GM12864 (cell line): ENCODE measurements around the gene SEMA4D.

ENCODE experiments used
- DNase-seq: peaks from one replicate; pipeline ENCODE4 v3.0.0-alpha.2; 2011; ENCODE audit warnings: low read depth
- H3K4me3 ChIP-seq: 2 replicates; pipeline ENCODE4 v1.5.1; 2011; ENCODE audit warnings: mild to moderate bottlenecking, low read depth, low read length, control low read depth
- TF ChIP-seq, protein P1 (sequence below): IDR thresholded peaks from 2 replicates; pipeline ENCODE4 v1.5.1; 2011; ENCODE audit warnings: low read depth, mild to moderate bottlenecking, moderate library complexity, low read length, control low read depth, inconsistent platforms; ENCODE audit errors: missing control alignments

Gene SEMA4D

GRCh38 chr9:89534515-89535287, 36.8 kb upstream of the SEMA4D start:
- H3K4me3 ChIP-seq, result no peak overlapping the region
- DNase-seq, result no peak
- TF ChIP-seq, protein P1, sequence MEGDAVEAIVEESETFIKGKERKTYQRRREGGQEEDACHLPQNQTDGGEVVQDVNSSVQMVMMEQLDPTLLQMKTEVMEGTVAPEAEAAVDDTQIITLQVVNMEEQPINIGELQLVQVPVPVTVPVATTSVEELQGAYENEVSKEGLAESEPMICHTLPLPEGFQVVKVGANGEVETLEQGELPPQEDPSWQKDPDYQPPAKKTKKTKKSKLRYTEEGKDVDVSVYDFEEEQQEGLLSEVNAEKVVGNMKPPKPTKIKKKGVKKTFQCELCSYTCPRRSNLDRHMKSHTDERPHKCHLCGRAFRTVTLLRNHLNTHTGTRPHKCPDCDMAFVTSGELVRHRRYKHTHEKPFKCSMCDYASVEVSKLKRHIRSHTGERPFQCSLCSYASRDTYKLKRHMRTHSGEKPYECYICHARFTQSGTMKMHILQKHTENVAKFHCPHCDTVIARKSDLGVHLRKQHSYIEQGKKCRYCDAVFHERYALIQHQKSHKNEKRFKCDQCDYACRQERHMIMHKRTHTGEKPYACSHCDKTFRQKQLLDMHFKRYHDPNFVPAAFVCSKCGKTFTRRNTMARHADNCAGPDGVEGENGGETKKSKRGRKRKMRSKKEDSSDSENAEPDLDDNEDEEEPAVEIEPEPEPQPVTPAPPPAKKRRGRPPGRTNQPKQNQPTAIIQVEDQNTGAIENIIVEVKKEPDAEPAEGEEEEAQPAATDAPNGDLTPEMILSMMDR, result no peak

DNA sequence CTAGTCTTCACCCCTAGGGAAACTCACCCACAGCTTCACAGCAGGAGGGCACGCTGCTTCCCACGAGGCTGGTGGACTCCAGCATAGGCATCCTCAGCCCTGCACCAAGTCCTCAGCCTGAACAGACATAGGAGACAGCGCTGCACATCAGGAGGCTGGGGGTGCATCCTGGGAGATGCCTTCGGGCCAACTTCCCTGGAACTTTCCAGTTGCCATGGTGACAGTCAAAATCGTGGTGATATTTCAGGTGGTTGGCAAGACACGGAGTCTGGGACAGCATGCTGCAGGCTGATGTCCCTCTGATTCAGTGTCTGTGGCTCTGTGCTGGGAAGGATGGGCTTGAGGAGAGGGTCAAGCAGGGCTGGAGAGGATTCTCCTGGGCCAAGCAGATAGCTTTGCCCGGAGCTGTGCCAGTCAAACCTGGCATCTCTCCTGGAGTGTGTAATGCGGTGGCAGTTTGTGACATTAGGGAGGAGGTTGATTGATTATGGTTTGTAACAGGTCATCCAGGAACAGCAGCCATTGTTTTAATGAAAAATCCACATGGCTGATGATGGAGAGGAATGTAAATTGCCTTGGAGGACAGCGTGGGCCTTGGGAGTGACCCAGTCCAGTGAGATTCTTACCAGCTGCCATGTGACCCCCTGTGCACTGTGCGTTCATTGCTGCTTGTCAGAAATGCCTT, 35.6 kb upstream of the SEMA4D start:
- DNase-seq, result no peak
- TF ChIP-seq, protein P1, result no peak
- no peak overlapping the region for H3K4me3 ChIP-seq

- H3K4me3 ChIP-seq, result no peak overlapping the region
- TF ChIP-seq, protein P1, result no peak
- no peak for DNase-seq
Observed at GRCh38 chr9:89532944-89533343, 35.0 kb upstream of the SEMA4D start.

GRCh38 chr9:89532478-89532877, 34.6 kb upstream of the SEMA4D start:
- H3K4me3 ChIP-seq, result no peak overlapping the region
- DNase-seq, result no peak
- TF ChIP-seq, protein P1, result no peak

- H3K4me3 ChIP-seq, result no peak overlapping the region
- TF ChIP-seq, protein P1, result no peak
- DNase-seq, result no peak
Observed at GRCh38 chr9:89531766-89532165, 33.9 kb upstream of the SEMA4D start.

DNA sequence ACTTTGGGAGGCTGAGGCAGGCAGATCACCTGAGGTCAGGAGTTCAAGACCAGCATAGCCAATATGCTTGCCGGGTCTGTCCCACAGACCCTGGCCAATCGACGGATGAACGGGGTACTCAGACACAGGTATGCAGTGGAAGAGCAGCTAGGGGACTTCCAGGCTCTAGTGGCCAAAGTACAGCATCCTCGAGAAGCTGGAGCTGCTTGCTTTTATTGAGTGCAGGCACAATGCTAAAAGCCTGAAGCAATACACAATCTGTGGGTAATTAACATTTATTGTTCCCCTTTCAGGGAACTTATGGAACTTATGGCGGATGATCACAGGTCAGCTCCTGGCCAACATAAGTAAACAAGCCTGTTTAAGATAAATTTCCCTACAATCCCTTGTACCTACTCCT, 32.8 kb upstream of the SEMA4D start:
- TF ChIP-seq, protein P1, result no peak
- DNase-seq, result no peak
- H3K4me3 ChIP-seq, result no peak overlapping the region
